Stimulated activated CD4-positive, alpha-beta T cell treated with anti-CD3 and anti-CD28 coated beads, Interleukin-1b, Interleukin-23, amount 100 ng/mL, for 48 hours (primary cell): ENCODE data around the gene PAK6.

ENCODE experiments used
- DNase-seq: peaks from one replicate; pipeline ENCODE4 v3.0.0-alpha.2; 2020

Gene PAK6

GRCh38 chr15:40293905-40294895 lies 55.3 kb downstream of the PAK6 start:
- DNase-seq, result no peak

GRCh38 chr15:40295297-40295696 lies 56.4 kb downstream of the PAK6 start:
- no peak for DNase-seq

- DNase-seq, result no peak
Measured at GRCh38 chr15:40295877-40296560, 57.2 kb downstream of the PAK6 start.

- no peak for DNase-seq
Measured at GRCh38 chr15:40296561-40297230, 57.8 kb downstream of the PAK6 start.

- no peak for DNase-seq
Measured at GRCh38 chr15:40297356-40297755, 58.5 kb downstream of the PAK6 start.

GRCh38 chr15:40298216-40298935 lies 59.5 kb downstream of the PAK6 start:
- DNase-seq, result no peak

- DNase-seq, result no peak
Measured at GRCh38 chr15:40300367-40300766, 61.5 kb downstream of the PAK6 start.

- no peak for DNase-seq
Measured at GRCh38 chr15:40300771-40301170, 61.9 kb downstream of the PAK6 start.

GRCh38 chr15:40301467-40302179 lies 62.8 kb downstream of the PAK6 start:
- DNase-seq, result no peak

GRCh38 chr15:40302288-40302886 lies 63.5 kb downstream of the PAK6 start:
- DNase-seq, result no peak

GRCh38 chr15:40302981-40303380 lies 64.1 kb downstream of the PAK6 start:
- no peak for DNase-seq

- no peak for DNase-seq
Measured at GRCh38 chr15:40303576-40303975, 64.7 kb downstream of the PAK6 start.

GRCh38 chr15:40305281-40305680 lies 66.4 kb downstream of the PAK6 start:
- no peak for DNase-seq

GRCh38 chr15:40306371-40306770 lies 67.5 kb downstream of the PAK6 start:
- no peak for DNase-seq

GRCh38 chr15:40306908-40307307 lies 68.0 kb downstream of the PAK6 start:
- no peak for DNase-seq

- peak; percentile 69 for DNase-seq
Measured at GRCh38 chr15:40307421-40308211, 68.8 kb downstream of the PAK6 start, which contains the start of gene PLCB2. Gene PLCB2, minus strand, starts transcription at chr15:40307935. Its CDS starts 263 bp downstream, at chr15:40307672.

GRCh38 chr15:40309344-40309862 lies 70.5 kb downstream of the PAK6 start:
- DNase-seq, result no peak

- DNase-seq, result peak; percentile 71
Measured at GRCh38 chr15:40310001-40310959, 71.4 kb downstream of the PAK6 start.

- no peak for DNase-seq
Measured at GRCh38 chr15:40310993-40311392, 72.1 kb downstream of the PAK6 start.
